ENCODE data around the gene IL31.

DNA sequence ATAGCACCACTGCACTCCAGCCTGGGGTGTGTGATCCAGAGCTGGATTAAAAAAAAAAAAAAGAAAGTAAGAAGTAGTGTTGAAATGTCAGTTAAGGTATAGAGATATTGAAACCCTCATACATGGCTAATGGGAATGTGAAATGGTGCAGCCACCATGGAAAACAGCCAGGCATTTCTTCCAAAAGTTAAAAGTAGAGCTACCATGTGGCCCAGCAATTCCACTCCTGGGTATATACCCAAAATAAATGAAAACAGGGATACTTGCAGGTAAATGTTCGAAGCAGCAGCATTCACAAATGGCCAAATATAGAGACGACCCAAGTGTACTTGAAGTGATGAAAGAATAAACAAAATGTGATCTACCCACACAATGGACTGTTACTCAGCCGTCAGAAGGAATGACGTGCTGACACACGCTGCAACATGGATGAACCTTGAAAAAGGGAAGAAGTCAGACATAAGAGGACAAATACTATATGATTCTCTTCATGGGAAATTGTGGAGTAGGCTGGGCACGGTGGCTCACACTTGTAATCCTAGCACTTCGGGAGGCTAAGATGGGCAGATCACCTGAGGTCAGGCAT is 15.2 kb downstream of the IL31 start:
- no peak for TF ChIP-seq JUN (IDR thresholded peaks at IDR 0.05)
- TF ChIP-seq, protein P1, sequence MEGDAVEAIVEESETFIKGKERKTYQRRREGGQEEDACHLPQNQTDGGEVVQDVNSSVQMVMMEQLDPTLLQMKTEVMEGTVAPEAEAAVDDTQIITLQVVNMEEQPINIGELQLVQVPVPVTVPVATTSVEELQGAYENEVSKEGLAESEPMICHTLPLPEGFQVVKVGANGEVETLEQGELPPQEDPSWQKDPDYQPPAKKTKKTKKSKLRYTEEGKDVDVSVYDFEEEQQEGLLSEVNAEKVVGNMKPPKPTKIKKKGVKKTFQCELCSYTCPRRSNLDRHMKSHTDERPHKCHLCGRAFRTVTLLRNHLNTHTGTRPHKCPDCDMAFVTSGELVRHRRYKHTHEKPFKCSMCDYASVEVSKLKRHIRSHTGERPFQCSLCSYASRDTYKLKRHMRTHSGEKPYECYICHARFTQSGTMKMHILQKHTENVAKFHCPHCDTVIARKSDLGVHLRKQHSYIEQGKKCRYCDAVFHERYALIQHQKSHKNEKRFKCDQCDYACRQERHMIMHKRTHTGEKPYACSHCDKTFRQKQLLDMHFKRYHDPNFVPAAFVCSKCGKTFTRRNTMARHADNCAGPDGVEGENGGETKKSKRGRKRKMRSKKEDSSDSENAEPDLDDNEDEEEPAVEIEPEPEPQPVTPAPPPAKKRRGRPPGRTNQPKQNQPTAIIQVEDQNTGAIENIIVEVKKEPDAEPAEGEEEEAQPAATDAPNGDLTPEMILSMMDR (IDR thresholded peaks at IDR 0.05): no peak
- TF ChIP-seq EP300 (IDR thresholded peaks at IDR 0.05): no peak
